C4-2B (cell line): Measurements from ENCODE around the gene TRANK1.
"Not testable (repeated sequence)": the region's sequence is repeated elsewhere in the genome, so short reads cannot be mapped to it uniquely, and the experiment has no call there.

Experiments
- H3K27ac ChIP-seq: fragments of 450-650 bp; 2 replicates; pipeline ENCODE4 v1.5.1; 2017
- ZFX ChIP-seq: fragments of 450-650 bp; IDR thresholded peaks from 2 replicates; pipeline ENCODE4 v1.6.1; 2017
- TF ChIP-seq, protein P1 (sequence below): fragments of 450-650 bp; conservative IDR thresholded peaks from 2 replicates; pipeline ENCODE4 v1.5.1; 2017; ENCODE audit warnings: mild to moderate bottlenecking

Gene TRANK1

DNA sequence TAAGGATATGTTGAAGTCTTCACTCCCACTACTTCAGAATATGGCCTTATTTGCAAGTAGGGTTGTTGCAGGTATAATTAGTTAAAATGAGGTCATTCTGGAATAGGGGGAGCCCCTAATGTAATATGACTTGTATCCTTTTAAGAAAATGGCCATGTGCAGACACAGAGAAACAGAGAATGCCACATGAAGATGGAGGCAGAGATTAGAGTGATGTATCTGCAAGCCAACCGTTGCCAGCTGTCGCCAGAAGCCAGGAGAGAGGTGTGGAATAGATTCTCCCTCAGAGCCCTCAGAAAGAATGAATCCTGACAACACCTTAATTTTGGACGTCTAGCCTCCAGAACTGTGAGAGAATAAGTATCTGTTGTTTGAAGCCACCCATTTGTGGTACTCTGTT is 11.3 kb upstream of the TRANK1 start:
- H3K27ac ChIP-seq = no peak overlapping the region
- no peak for TF ChIP-seq ZFX
- TF ChIP-seq, protein P1, sequence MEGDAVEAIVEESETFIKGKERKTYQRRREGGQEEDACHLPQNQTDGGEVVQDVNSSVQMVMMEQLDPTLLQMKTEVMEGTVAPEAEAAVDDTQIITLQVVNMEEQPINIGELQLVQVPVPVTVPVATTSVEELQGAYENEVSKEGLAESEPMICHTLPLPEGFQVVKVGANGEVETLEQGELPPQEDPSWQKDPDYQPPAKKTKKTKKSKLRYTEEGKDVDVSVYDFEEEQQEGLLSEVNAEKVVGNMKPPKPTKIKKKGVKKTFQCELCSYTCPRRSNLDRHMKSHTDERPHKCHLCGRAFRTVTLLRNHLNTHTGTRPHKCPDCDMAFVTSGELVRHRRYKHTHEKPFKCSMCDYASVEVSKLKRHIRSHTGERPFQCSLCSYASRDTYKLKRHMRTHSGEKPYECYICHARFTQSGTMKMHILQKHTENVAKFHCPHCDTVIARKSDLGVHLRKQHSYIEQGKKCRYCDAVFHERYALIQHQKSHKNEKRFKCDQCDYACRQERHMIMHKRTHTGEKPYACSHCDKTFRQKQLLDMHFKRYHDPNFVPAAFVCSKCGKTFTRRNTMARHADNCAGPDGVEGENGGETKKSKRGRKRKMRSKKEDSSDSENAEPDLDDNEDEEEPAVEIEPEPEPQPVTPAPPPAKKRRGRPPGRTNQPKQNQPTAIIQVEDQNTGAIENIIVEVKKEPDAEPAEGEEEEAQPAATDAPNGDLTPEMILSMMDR = no peak

DNA sequence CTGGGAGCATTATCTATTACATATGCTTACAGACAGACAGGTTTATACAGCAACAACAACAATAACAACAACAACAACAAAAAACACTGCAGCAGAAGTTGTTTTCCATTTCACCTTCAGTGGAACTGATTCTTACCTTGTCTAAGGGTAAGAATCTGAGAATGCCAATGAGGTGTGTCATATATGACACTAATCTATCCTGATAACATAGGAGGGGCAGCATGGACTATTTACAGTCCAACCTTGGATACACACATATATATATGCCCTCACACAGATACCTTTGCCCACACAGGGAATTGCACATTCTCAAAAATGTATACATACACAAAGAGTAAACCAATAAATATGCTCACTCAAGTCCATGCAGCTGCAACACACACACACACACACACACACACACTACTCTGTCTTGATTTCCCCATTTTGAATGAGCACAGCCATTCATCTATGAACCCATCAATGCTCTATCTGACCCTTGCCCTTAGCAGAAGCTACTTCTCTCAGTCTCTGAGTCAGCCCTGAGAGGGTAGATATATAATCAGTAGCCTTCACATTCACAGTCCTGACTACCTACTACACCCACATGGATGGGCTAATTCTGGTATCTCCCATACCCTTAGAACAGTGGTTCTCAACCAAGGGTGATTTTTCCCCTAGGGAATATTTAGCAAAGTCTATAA is 9.7 kb upstream of the TRANK1 start:
- H3K27ac ChIP-seq = no peak overlapping the region
- TF ChIP-seq, protein P1 = no peak
- no peak for TF ChIP-seq ZFX

DNA sequence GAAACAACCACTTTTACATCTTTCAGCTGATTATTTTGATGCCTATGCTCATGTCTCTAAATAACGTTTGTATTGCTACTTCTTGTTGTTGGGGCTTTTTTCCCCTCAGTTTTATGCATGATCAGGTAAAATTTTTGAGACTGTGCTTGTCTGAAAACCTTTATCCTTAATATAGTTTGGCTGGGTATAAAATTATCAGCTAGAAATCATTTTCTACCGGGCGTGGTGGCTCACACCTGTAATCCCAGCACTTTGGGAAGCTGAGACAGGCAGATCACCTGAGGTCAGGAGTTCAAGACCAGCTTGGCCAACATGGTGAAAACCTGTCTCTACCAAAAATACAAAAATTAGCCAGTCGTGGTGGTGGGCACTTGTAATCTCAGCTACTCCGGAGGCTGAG is 3.0 kb upstream of the TRANK1 start:
- H3K27ac ChIP-seq = not testable (repeated sequence)

DNA sequence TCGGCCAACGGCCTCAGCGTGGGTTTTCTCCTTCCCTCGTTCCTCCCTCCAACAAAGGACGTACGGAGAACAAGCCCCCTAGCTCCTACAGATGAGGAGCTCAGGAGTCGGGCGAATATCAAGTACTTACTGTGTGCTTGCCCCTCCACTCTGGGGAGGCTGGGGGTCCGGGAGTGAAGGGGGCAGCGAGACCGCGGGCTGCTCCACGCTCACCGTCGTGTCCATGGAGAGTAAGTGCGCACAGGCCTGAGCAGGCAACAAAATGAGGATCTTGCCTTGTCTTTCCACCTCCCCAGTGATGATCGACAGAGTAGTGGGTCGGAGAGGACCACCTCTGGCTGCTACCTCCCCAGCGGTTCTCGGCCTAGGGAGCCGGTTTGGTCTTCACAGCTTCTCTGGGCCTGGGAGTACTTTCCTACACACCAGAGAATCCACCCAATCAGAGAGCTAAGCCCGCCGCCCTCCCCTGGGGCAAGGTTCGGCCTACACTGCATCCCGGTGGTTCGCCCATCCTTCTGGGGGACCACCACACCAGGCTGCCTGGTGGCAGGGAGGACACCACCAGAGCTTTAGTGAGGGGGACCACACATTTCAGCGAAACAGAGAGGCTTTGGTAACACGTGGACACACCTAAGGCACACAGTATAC is 603 bp upstream of the TRANK1 start:
- no peak for TF ChIP-seq ZFX
- TF ChIP-seq, protein P1 = no peak
- no peak overlapping the region for H3K27ac ChIP-seq

DNA sequence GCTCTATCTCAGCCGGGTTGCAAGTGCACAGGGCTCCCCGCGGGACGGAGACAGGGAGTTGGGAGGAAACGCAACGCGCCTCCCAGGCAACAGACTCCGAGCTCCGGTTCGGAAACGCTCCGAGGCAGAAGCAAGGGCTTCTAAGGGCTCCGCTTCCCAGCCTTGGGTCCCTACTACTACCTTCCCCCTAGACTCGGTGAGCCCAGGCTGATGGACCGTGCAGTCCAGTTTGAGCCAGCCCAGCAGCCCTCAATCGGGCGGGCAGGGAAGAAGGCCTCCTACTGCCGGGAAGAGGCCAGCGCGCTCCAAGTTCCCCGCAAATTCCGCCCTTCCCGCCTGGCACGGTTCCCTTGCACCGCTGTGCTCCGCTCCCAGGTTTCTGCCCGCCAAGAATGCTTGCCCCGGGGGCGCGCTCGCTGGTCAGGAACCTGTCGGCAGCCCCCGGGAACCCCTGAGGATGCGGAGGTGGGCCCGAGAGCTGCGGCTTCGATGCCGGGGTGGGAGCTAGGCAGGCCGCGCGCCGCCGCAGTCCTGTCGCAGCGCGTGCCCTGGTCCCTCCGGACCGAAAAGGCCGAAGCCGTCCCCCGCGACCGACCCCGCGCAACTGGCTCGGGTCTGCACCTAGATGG is 728 bp downstream of the TRANK1 start:
- TF ChIP-seq, protein P1 = no peak
- no peak for TF ChIP-seq ZFX
- no peak overlapping the region for H3K27ac ChIP-seq

DNA sequence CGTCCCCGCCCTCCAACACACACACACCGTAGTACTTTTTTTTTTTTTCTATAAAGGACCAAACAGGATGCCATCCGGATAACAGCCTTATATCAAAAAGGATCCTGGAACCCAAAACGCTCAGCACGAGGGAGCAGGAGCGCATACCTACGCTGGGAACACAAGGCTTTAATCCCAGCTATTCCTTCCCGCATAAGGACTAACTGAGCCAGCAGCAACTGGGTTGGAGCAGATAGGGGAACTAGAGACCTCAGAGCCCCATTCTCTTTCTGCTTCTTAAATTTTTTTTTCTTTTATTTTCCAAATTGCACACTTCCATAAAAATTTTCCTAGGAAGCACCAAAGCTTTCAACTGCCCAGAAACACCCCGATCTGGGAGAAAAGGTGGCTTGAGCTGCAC is 1.3 kb downstream of the TRANK1 start:
- TF ChIP-seq, protein P1 = no peak
- no peak for TF ChIP-seq ZFX
- H3K27ac ChIP-seq = no peak overlapping the region

DNA sequence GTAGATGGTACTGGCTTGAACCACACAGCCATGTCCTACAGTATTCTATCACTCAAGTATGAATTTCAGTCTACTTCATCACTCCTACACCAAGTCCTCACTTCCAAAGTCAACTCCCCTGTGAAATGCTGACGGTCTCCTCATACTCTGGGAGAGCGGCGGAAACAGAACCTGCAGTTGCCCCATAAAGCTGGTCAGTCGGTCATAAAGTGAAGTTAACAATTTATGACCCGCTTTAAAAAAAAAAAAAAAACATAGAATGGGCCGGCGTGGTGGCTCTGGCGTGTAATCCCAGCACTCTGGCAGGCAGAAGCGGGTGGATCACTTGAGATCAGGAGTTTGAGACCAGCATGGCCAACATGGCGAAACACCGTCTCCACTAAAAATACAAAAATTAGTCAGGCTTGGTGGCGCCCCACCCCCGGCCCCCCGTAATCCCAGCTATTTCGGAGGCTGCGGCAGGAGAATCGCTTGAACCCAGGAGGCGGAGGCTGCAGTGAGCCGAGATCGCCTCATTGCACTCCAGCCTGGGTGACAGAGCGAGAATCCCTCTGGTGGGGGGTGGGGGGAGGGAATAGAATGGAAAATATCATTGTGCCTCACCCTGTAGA is 2.1 kb downstream of the TRANK1 start:
- TF ChIP-seq ZFX = no peak
- TF ChIP-seq, protein P1 = no peak
- H3K27ac ChIP-seq = no peak overlapping the region
